GM18867 (cell line): ENCODE results near the gene ATP4A.

Source experiments
- ATAC-seq: cut with Tn5 transposase; IDR thresholded peaks from one replicate; pipeline ENCODE4 v1.9.1; 2021; ENCODE audit warnings: mild to moderate bottlenecking, moderate library complexity; ENCODE audit not compliant: unreplicated experiment

The ATP4A gene

DNA sequence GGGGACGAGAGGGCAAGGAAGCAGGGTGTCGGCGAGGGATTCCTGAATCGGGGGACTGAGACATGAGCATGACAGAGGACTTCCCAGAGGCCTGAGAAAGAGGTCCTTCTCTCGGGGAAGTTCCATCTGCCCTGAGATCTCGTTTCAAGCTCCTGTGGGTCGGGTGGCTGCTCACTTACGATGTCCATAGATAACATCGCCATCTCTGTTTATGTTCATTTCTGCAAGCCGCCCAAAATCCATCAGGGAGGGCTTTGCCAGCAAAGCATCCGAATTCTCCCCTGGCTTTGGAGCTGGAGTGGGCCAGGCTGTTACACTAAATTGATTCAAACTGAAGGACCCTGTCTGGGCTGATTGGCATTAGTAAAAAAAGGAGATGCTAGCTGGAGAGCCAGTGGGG lies 55.9 kb downstream of the ATP4A start:
- no peak for ATAC-seq

DNA sequence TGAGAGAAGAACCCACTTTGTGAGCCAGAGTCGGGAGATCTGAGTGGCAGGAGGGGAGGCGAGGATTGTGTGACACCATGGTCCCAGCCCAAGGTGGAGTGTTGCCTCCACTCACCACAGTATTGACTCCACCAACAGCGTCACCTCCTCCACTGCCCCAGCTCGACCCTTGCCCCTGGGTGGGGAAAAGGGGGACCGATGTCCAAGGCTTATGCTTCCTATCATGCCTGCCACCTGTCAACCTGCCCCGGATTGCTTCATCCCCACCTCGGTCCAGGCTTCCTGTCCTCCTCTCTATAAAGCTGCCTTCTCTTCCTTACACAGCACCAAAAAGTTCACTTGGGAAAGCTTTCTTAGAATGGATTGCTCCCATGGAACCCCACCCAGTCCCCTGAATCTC lies 57.4 kb downstream of the ATP4A start:
- no peak for ATAC-seq

DNA sequence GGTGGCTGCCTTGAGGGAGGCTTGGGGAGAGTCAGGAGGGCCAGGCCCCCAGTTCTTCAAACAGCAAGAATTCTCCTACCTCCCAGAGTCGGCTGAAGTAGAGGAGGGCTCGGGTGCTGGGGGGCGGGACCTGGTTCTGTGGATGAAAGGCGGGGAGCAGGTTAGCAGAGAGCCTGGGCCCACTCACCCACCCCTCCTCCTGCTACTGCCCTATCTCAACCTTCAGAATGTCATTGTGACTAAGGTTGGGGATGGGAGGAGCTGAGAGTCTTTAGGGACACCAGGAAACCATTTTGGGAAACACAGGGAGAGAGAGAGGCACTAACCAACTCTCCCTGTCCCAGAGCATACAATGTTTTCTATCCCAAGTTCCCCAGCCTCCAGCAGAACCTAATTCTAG lies 60.7 kb downstream of the ATP4A start:
- no peak for ATAC-seq

DNA sequence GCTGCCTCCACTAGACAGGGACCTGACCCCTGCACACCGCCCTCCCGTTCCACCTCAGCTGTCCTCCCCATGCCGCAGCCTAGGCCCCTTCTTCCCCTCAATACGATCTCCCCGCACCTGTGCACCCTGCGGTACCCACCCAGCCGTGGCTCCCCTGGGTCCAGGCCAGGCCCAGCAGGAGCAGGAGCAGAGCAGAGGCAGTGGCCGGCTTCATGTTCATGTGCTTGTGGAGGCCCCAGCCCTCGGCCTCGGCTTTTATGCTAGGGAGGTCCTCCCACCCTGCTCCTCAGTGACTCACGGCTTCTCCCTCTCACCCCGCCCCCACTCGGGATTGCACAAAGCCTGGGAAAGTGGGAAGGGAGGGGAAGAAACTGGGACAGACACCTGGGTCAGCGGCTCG lies 61.8 kb downstream of the ATP4A start:
- no peak for ATAC-seq

DNA sequence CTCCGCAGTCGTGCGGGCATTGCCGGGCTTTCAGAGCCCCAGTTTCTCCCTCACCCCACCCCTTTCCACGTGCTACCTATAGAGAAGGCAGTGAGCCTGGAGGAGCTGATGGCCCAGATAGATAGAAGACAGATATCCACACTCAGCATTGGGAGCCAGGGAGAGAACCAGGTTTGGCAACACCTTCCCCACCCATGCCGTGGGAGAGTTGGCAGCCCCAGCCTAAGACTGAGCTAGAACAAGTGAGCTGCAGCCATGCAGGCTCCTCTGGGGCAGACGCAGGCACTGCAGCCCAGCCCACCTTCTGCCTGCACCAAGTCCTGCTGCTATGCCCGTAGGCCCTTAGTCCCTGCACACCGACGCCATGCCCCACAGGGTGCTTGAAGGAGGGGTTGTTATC lies 62.8 kb downstream of the ATP4A start:
- no peak for ATAC-seq
